PC-3 (cell line): ENCODE data around the gene ZCCHC7. TPM values are rescaled to one million over a fixed set of nuclear protein-coding genes. Genes with fewer than 3 reads are reported as not detected.

Source experiments
- ATAC-seq: fragments of 200-7000 bp; cut with Tn5 transposase; 2 replicates; pipeline ENCODE4 v1.9.1; 2020; ENCODE audit warnings: mild to moderate bottlenecking, moderate library complexity
- BruUV-seq: library from RNA; stranded (reverse); fragments of 400-500 nt; replicated peaks from 2 replicates; lab custom pipeline; 2021; lab: Mats Ljungman, UMichigan
- CTCF ChIA-PET: fragments of 300-600 bp; sonication (Branson Sonifier 250); formaldehyde crosslinking; loops from one replicate; lab custom pipeline; 2022; ENCODE audit warnings: antibody characterized with exemption; lab: Charles Lee
- POLR2A ChIA-PET: fragments of 300-600 bp; sonication (Branson Sonifier 250); formaldehyde crosslinking; loops from one replicate; lab custom pipeline; 2022; ENCODE audit warnings: antibody characterized with exemption; ENCODE audit not compliant: unreplicated experiment; lab: Charles Lee
- DNase-seq: peaks from one replicate; pipeline ENCODE4 v3.0.0-alpha.2; 2015
- H2AFZ ChIP-seq: fragments of 300-600 bp; sonication (generic); 2 replicates; pipeline ENCODE4 v1.6.0; 2016; ENCODE audit warnings: antibody characterized with exemption, low read length
- H3F3A ChIP-seq: fragments of 300-600 bp; sonication (generic); one replicate; pipeline ENCODE4 v1.6.0; 2017; ENCODE audit warnings: antibody characterized with exemption, low read length, control low read depth, mild to moderate bottlenecking; ENCODE audit not compliant: unreplicated experiment
- H3K27ac ChIP-seq: fragments of 300-600 bp; sonication (generic); 2 replicates; pipeline ENCODE4 v1.5.1; 2016; ENCODE audit warnings: mild to moderate bottlenecking, low read length
- H3K27me3 ChIP-seq: fragments of 300-600 bp; sonication (generic); 2 replicates; pipeline ENCODE4 v1.6.1; 2016; ENCODE audit warnings: low read length, mixed read lengths
- H3K36me3 ChIP-seq: fragments of 300-600 bp; sonication (generic); 2 replicates; pipeline ENCODE4 v1.6.1; 2016; ENCODE audit warnings: low read depth, mixed run types, low read length, mixed read lengths
- H3K4me1 ChIP-seq: fragments of 300-600 bp; sonication (generic); 2 replicates; pipeline ENCODE4 v1.5.1; 2016; ENCODE audit warnings: low read length; ENCODE audit not compliant: insufficient read depth
- H3K4me2 ChIP-seq: fragments of 300-600 bp; sonication (generic); 2 replicates; pipeline ENCODE4 v1.6.0; 2016; ENCODE audit warnings: low read length
- H3K4me3 ChIP-seq: fragments of 300-600 bp; sonication (generic); 2 replicates; pipeline ENCODE4 v1.5.1; 2016; ENCODE audit warnings: mild to moderate bottlenecking, low read length, mixed read lengths
- H3K79me2 ChIP-seq: fragments of 300-600 bp; sonication (generic); 2 replicates; pipeline ENCODE4 v1.6.1; 2017; ENCODE audit warnings: low read length, mixed read lengths
- H3K9ac ChIP-seq: fragments of 300-600 bp; sonication (generic); 2 replicates; pipeline ENCODE4 v1.6.0; 2016; ENCODE audit warnings: mild to moderate bottlenecking, low read length
- H3K9me2 ChIP-seq: fragments of 300-600 bp; sonication (generic); replicated peaks from 2 replicates; pipeline ENCODE4 v1.6.1; 2016; ENCODE audit warnings: mixed run types, low read length, mixed read lengths
- H3K9me3 ChIP-seq: fragments of 300-600 bp; sonication (generic); 2 replicates; pipeline ENCODE4 v1.6.1; 2016; ENCODE audit warnings: low read length, mixed read lengths
- H4K20me1 ChIP-seq: fragments of 300-600 bp; sonication (generic); 2 replicates; pipeline ENCODE4 v1.6.1; 2016; ENCODE audit warnings: low read length, mixed read lengths
- CTCF ChIP-seq: fragments of 300-600 bp; sonication (generic); conservative IDR thresholded peaks from 2 replicates; pipeline ENCODE4 v1.5.1; 2017; ENCODE audit warnings: antibody characterized with exemption, low read depth, mild to moderate bottlenecking, low read length
- EZH2 ChIP-seq: fragments of 300-600 bp; sonication (generic); IDR thresholded peaks from one replicate; pipeline ENCODE4 v1.6.1; 2017; ENCODE audit warnings: antibody characterized with exemption, mild to moderate bottlenecking, low read length; ENCODE audit not compliant: unreplicated experiment
- EZH2phosphoT487 ChIP-seq: fragments of 300-600 bp; sonication (generic); IDR thresholded peaks from 2 replicates; pipeline ENCODE4 v1.6.1; 2018; ENCODE audit warnings: mild to moderate bottlenecking, antibody characterized with exemption, low read length, borderline replicate concordance
- intact Hi-C: fragments of 100-400 bp; cut with micrococcal nuclease; formaldehyde crosslinking; loops from 2 replicates; pipeline ENCODE4 v1.9.0; 2023
- total RNA-seq: library from RNA; depleted of rRNA; stranded (reverse); fragments of >200 nt; gene quantifications from 2 replicates; pipeline ENCODE4 v1.2.3, GENCODE V29; 2014

ZCCHC7 gene
- total RNA-seq, 1 experiment from 2014 or later: 6.5 TPM

GRCh38 chr9:37371565-37372464 lies 251.4 kb downstream of the ZCCHC7 start:
- Histone ChIP-seq H3K36me3 (no peaks in the 10 kb centered on the region), H3K9me3 (no peaks in the 10 kb centered on the region), H3K27me3 (no peaks in the 10 kb centered on the region), H3F3A (no peaks in the 10 kb centered on the region), H3K4me3 (no peak overlapping the region), H3K79me2 (no peaks in the 10 kb centered on the region), H3K4me2 (no peak overlapping the region), H3K9me2 (no peaks in the 10 kb centered on the region), H3K4me1 (no peaks in the 10 kb centered on the region), H3K27ac (no peak overlapping the region), H2AFZ (no peak overlapping the region), H4K20me1 (no peaks in the 10 kb centered on the region), H3K9ac (no peak overlapping the region)
- ChIA-PET CTCF (no interaction called here), POLR2A (no interaction called here)
- intact Hi-C loops: no loop called here
- DNase-seq: no peak
- ATAC-seq: no peak
- no TSS peak for BruUV-seq
- TF ChIP-seq EZH2phosphoT487: no peak
- no peak for TF ChIP-seq CTCF
- TF ChIP-seq EZH2: no peak

GRCh38 chr9:37372839-37373238 lies 252.5 kb downstream of the ZCCHC7 start:
- Histone ChIP-seq H4K20me1 (no peaks in the 10 kb centered on the region), H3K9ac (no peak overlapping the region), H3K9me2 (no peaks in the 10 kb centered on the region), H2AFZ (no peak overlapping the region), H3F3A (no peaks in the 10 kb centered on the region), H3K9me3 (no peaks in the 10 kb centered on the region), H3K27ac (no peak overlapping the region), H3K27me3 (no peaks in the 10 kb centered on the region), H3K36me3 (no peaks in the 10 kb centered on the region), H3K4me2 (no peak overlapping the region), H3K4me3 (no peak overlapping the region), H3K4me1 (no peaks in the 10 kb centered on the region), H3K79me2 (no peaks in the 10 kb centered on the region)
- no peak for ATAC-seq
- TF ChIP-seq EZH2phosphoT487: no peak
- no peak for TF ChIP-seq EZH2
- no peak for TF ChIP-seq CTCF
- intact Hi-C loops: no loop called here
- no peak for DNase-seq
- no TSS peak for BruUV-seq
- ChIA-PET POLR2A (no interaction called here), CTCF (no interaction called here)

GRCh38 chr9:37373621-37374020 lies 253.2 kb downstream of the ZCCHC7 start:
- no peak for DNase-seq
- Histone ChIP-seq H3K9me3 (no peaks in the 10 kb centered on the region), H3K9me2 (no peaks in the 10 kb centered on the region), H4K20me1 (no peaks in the 10 kb centered on the region), H3F3A (no peaks in the 10 kb centered on the region), H3K27ac (no peak overlapping the region), H3K79me2 (no peaks in the 10 kb centered on the region), H3K27me3 (no peaks in the 10 kb centered on the region), H2AFZ (no peak overlapping the region), H3K4me2 (no peak overlapping the region), H3K36me3 (no peaks in the 10 kb centered on the region), H3K4me3 (no peak overlapping the region), H3K9ac (no peak overlapping the region), H3K4me1 (no peaks in the 10 kb centered on the region)
- POLR2A ChIA-PET: no interaction called here
- CTCF ChIA-PET: no interaction called here
- intact Hi-C loops: no loop called here
- no peak for ATAC-seq
- no TSS peak for BruUV-seq
- TF ChIP-seq EZH2phosphoT487 (no peak), CTCF (no peak), EZH2 (no peak)
